Tibial artery (tissue), 4 donors: ENCODE data around the gene LTO1.

ENCODE experiments used
- DNase-seq, 2 donors: peaks; one replicate each; pipeline ENCODE4 v3.0.0-alpha.2; 2019
- H3K27ac ChIP-seq, 2 donors: fragments of 200-600 bp; sonication (generic) in 1 of 2; 1 replicate in 1 of 2; 2 replicates in 1 of 2; pipeline ENCODE4 v1.5.1; 2018 to 2019; ENCODE audit warnings: mild to moderate bottlenecking in 1 of 2
- H3K27me3 ChIP-seq, 2 donors: fragments of 200-600 bp; sonication (generic) in 1 of 2; one replicate each; pipeline versions ENCODE4 v1.5.1 to v1.6.0; 2016 to 2019
- H3K36me3 ChIP-seq, 3 donors: fragments of 200-600 bp; sonication (generic) in 2 of 3; one replicate each; pipeline ENCODE4 v1.5.1; 2016 to 2019; ENCODE audit warnings: mild to moderate bottlenecking in 2 of 3
- H3K4me1 ChIP-seq, 4 donors: fragments of 200-600 bp; sonication (generic) in 2 of 4; 1 replicate in 3 of 4; 2 replicates in 1 of 4; pipeline ENCODE4 v1.5.1; 2016 to 2019
- H3K4me3 ChIP-seq, 2 donors: fragments of 200-600 bp; sonication (generic) in 1 of 2; 1 replicate in 1 of 2; 2 replicates in 1 of 2; pipeline ENCODE4 v1.5.1; 2018 to 2019; ENCODE audit warnings: mild to moderate bottlenecking in 2 of 2
- H3K9me3 ChIP-seq, 3 donors: fragments of 200-600 bp; sonication (generic) in 1 of 3; one replicate each; pipeline ENCODE4 v1.5.1; 2016 to 2019
- CTCF ChIP-seq, 2 experiments: fragments of 200-600 bp in 1 of 2; fragments of 450-650 bp in 1 of 2; IDR thresholded peaks; one replicate each; pipeline ENCODE4 v1.5.1; 2017 to 2019; ENCODE audit warnings: antibody characterized with exemption in 2 of 2, mild to moderate bottlenecking in 1 of 2, moderate library complexity in 1 of 2
- intact Hi-C: fragments of 100-400 bp; cut with DNase I; formaldehyde crosslinking; loops from one replicate; pipeline ENCODE4 v1.15.0; 2023; ENCODE audit warnings: low total_unique reads

The LTO1 gene

GRCh38 chr11:69662806-69663205, 12.3 kb downstream of the LTO1 start:
- H3K4me3 ChIP-seq: no peak overlapping the region
- H3K27ac ChIP-seq: no peak overlapping the region
- peaks cover 9 to 72% (median 40%) of the 10 kb centered on the region in 3 donors for H3K36me3 ChIP-seq
- TF ChIP-seq CTCF (IDR thresholded peaks at IDR 0.05): no peak
- no peaks in the 10 kb centered on the region for H3K27me3 ChIP-seq
- intact Hi-C loops: no loop called here
- peak in 1 of 2 donors; percentile 38 for DNase-seq
- peaks cover 0 to 2% (median 0%) of the 10 kb centered on the region in 4 donors for H3K4me1 ChIP-seq
- no peaks in the 10 kb centered on the region for H3K9me3 ChIP-seq

- intact Hi-C loops: no loop called here
- H3K36me3 ChIP-seq: peaks cover 2 to 66% (median 34%) of the 10 kb centered on the region in 3 donors
- H3K27ac ChIP-seq: no peak overlapping the region
- no peak for TF ChIP-seq CTCF (IDR thresholded peaks at IDR 0.05)
- no peaks in the 10 kb centered on the region for H3K9me3 ChIP-seq
- H3K27me3 ChIP-seq: no peaks in the 10 kb centered on the region
- DNase-seq: peak in 1 of 2 donors; percentile 62
- H3K4me1 ChIP-seq: peaks cover 0 to 2% (median 0%) of the 10 kb centered on the region in 4 donors
- H3K4me3 ChIP-seq: no peak overlapping the region
Measured at GRCh38 chr11:69662021-69662698, 13.0 kb downstream of the LTO1 start.

- H3K27me3 ChIP-seq: no peaks in the 10 kb centered on the region
- H3K4me1 ChIP-seq: peaks cover 0 to 2% (median 0%) of the 10 kb centered on the region in 4 donors
- H3K4me3 ChIP-seq: no peak overlapping the region
- DNase-seq: peak in 1 of 2 donors; percentile 32
- H3K27ac ChIP-seq: no peak overlapping the region
- peaks cover 0 to 58% (median 26%) of the 10 kb centered on the region in 3 donors for H3K36me3 ChIP-seq
- no peaks in the 10 kb centered on the region for H3K9me3 ChIP-seq
- intact Hi-C loops: no loop called here
- TF ChIP-seq CTCF (IDR thresholded peaks at IDR 0.05): no peak
Measured at GRCh38 chr11:69661413-69661715, 13.8 kb downstream of the LTO1 start.

GRCh38 chr11:69660001-69660500, 15.1 kb downstream of the LTO1 start:
- H3K9me3 ChIP-seq: no peaks in the 10 kb centered on the region
- peaks cover 0 to 44% (median 23%) of the 10 kb centered on the region in 3 donors for H3K36me3 ChIP-seq
- intact Hi-C loops: no loop called here
- peak in 1 of 2 donors; percentile 29 for DNase-seq
- no peak overlapping the region for H3K27ac ChIP-seq
- TF ChIP-seq CTCF (IDR thresholded peaks at IDR 0.05): no peak
- H3K27me3 ChIP-seq: no peaks in the 10 kb centered on the region
- peaks cover 0 to 2% (median 0%) of the 10 kb centered on the region in 4 donors for H3K4me1 ChIP-seq
- H3K4me3 ChIP-seq: no peak overlapping the region

- H3K27me3 ChIP-seq: no peaks in the 10 kb centered on the region
- H3K4me1 ChIP-seq: peaks cover 0 to 2% (median 0%) of the 10 kb centered on the region in 4 donors
- TF ChIP-seq CTCF (IDR thresholded peaks at IDR 0.05): no peak
- H3K4me3 ChIP-seq: no peak overlapping the region
- peaks cover 0 to 40% (median 18%) of the 10 kb centered on the region in 3 donors for H3K36me3 ChIP-seq
- H3K9me3 ChIP-seq: no peaks in the 10 kb centered on the region
- intact Hi-C loops: no loop called here
- peak in 1 of 2 donors; percentile 45 for DNase-seq
- no peak overlapping the region for H3K27ac ChIP-seq
Measured at GRCh38 chr11:69659591-69659990, 15.6 kb downstream of the LTO1 start.
